Hematopoietic multipotent progenitor cell treated with erythropoietin and hydrocortisone succinate and interleukin-3 and kit ligand, for 15 days (in vitro differentiated cells): Measurements from ENCODE around the gene RMND5B.

Source experiments
- DNase-seq: peaks from one replicate; pipeline ENCODE4 v3.0.0-alpha.2; 2015; ENCODE audit warnings: low spot score

Gene RMND5B

GRCh38 chr5:178113841-178114324 lies 16.9 kb upstream of the RMND5B start:
- no peak for DNase-seq

DNA sequence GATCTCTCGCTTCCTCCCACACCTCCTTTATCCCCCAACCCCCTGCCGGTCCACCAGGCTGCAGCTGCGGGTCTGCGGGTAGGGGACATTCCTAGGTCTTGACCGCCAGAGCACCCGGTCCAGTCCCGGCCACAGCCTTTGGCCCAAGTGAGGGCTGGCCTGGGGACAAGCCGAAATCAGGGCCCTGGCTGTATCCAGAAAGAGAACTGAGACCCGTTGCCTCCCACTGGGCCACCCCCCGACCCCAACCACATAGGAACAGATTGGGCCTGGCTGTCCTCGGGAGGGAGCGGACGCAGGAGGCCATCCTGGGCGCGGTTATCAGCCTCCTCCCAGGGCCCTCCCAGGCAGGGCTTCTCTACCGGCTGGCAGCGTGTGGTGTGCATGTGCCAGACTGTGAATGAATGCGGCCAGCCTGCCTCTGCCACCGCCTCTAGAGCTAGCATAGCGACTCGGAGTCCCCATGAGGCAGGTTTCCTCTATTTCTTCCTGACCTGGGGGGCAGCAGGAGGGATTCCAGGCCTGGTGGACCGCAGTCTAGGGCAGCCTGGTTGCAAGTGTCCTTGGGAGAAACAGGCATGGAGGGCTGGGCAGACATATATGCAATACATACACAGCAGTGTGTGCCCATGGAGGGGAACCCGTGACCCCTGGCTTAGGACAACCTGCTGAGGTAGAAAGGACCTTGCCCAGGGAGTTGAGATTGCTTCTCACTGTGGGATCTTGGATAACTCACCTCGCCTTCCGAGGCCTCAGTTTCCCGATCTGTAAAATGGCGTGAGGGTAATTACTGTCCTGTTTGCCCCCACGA lies 16.3 kb upstream of the RMND5B start:
- peak; percentile 29 for DNase-seq

- DNase-seq = no peak
Observed at GRCh38 chr5:178115136-178115813, 15.5 kb upstream of the RMND5B start.

DNA sequence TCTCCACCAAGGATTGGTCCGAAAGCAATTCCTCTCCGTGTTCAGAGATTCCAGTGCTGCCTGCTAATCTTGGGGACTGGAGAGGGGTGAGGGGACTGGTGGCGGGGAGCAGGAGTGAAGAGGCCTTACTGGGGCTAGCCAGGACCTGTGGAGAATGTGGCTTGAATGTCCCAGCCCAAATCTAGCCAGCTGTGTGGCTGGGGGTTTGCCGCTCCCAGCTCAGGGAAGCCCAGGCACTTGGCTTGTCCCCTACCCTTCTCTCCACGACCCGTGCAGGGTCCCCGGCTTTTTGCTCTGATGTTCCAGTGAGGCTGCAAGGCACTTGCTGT lies 15.0 kb upstream of the RMND5B start:
- DNase-seq = no peak

GRCh38 chr5:178116143-178116885 lies 14.5 kb upstream of the RMND5B start:
- no peak for DNase-seq

GRCh38 chr5:178117923-178118701 lies 12.7 kb upstream of the RMND5B start:
- no peak for DNase-seq

DNA sequence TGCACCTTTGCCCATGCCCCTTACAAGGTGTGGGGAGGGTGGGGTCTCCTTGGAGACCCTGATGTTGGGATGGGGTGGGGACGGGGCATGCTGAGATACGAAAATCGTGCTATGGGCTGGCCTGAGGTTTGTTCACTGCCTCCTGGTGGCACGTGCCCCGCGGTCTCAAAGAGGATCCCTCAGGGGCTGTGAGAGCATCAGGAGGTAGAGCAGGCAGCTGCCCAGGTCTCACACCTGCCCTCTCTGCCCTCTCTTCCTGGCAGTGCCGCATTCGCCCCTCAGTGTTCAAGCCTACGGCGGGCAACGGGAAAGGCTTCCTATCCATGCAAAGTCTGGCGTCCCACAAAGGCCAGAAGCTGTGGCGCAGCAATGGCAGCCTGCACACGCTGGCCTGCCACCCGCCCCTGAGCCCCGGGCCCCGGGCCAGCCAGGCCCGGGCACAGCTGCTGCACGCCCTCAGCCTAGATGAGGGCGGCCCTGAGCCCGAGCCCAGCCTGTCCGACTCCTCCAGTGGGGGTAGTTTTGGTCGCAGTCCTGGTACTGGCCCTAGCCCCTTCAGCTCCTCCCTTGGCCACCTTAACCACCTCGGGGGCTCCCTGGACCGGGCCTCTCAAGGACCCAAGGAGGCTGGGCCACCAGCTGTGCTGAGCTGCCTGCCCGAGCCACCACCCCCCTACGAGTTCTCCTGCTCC lies 10.8 kb upstream of the RMND5B start:
- DNase-seq = no peak

GRCh38 chr5:178120607-178121357 lies 10.0 kb upstream of the RMND5B start:
- DNase-seq = peak; percentile 81

GRCh38 chr5:178121391-178122276 lies 9.2 kb upstream of the RMND5B start:
- no peak for DNase-seq

GRCh38 chr5:178122346-178122745 lies 8.5 kb upstream of the RMND5B start:
- DNase-seq = no peak

DNA sequence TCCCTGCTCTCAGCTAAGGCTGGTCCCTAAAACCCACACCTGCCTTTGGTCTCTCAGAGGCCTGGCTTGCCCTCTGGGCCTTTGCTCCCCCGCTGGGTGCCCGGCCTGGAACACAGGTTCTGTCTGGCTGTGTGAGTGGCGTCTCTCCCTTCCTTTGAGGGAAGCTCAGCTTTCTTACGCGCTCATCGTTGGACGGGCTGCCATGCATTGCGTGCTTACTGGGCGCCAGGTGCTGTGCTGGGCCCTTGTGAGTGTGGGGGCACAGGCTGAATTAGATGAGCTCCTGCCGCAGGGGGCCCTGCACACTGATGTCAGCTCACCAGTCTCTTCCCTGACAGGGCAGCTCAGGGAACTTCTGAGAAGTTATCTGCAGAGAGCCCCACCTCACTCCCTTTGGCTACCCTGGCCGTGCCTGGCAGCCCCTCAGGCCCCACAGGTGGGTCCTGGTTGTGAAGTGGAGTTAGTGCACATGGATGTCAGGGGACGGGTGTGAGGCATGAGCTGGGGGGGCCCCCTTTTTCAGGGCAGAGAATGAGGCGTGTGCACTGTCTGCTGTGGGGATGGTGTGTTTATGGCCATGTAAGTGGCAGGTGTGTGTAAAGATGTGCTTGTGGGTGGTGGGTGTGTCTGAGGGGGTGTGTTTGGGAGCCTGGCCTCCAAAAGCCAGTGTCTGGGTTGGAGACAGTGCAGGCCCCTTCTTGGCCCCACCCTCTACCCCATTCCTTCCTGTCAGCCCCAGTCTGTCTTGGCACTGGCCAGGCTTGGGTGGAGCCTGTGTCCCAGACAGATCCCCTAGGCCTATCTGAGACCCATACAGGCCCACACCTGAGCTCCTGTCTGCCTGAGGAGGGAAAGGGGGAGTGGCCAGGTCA lies 7.5 kb upstream of the RMND5B start:
- DNase-seq = no peak

GRCh38 chr5:178123966-178124925 lies 6.6 kb upstream of the RMND5B start:
- no peak for DNase-seq

GRCh38 chr5:178125253-178125906 lies 5.4 kb upstream of the RMND5B start:
- DNase-seq = no peak

DNA sequence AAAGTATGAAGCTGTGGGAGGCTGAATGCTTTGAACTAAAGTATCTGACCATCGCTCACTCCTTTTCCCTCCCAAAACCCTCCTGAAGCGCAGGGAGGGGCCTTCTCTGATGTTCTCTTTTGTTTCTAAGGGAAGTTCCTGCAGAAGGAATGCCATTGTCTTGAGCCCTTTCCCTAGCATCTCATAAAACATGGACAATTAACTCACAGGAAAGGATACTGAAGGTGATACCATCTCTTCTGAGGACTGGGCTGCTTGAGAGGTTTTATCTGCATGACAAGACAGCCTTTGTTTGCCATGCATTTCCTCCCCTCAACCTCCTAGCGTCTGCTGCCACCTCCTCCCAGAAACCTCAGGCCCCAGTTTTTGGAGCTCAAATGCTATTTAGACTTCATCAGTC lies 4.3 kb upstream of the RMND5B start:
- no peak for DNase-seq

DNA sequence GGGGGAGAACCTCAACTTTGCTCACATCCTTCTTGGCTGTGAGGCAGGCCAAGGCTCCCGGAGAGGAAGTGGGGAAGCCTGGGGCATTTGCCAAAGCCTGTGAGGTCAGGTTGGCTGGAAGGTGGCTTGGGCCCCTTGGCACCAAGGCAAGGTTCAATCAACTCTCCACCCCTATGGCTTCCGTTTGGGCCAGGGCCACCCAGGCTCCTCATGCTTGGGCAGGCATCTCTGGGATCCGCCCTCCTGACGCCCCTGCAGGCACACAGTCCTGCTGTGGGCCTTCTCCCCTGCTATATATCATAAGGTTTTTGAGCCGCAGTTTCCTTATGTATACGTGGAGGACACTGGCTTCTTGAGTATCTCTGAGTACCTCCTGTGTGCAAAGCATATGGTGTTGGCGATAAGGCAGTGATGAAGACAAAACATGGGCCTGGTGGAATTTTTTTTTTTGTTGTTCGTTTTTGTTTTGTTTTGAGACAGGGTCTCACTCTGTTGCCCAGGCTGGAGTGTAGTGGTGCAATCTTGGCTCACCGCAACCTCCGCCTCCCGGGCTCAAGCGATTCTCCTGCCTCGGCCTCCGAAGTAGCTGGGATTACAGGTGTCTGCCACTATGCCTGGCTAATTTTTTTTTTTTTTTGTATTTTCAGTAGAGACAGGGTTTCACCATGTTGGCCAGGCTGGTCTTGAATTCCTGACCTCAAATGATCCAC lies 3.4 kb upstream of the RMND5B start:
- DNase-seq = peak; percentile 78

DNA sequence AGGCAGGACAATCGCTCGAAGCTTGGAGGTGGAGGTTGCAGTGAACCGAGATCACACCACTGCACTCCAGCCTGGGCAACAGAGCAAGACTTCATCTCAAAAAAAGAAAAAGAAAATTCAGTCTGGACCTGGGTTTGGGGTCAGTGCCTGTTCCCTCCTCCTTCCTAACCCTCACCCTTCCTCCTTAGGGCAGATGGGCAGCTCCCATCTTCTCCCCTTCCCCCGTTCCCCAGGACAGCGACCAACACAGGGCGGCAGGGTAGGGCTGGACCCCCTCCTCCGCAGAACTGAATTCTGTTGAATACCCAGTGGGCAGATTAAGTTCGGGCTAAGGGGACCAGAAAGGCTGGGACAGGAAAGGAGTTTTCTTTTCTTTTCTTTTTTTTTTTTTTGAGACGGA lies 1.5 kb upstream of the RMND5B start:
- no peak for DNase-seq
